Esophagus muscularis mucosa (tissue), 3 donors: ENCODE data around the gene HILPDA.
"Not testable (repeated sequence)": the region's sequence is repeated elsewhere in the genome, so short reads cannot be mapped to it uniquely, and the experiment has no call there.

ENCODE experiments used
- CTCF ChIP-seq, 3 experiments: fragments of 200-600 bp in 2 of 3; fragments of 450-650 bp in 1 of 3; sonication (generic) in 2 of 3; IDR thresholded peaks; one replicate each; pipeline ENCODE4 v1.5.1; 2017 to 2019; ENCODE audit warnings: antibody characterized with exemption in 3 of 3, mild to moderate bottlenecking in 2 of 3, moderate library complexity in 1 of 3
- POLR2A ChIP-seq: fragments of 450-650 bp; IDR thresholded peaks from one replicate; pipeline ENCODE4 v1.6.1; 2017; ENCODE audit warnings: antibody characterized with exemption, moderate library complexity, mild to moderate bottlenecking, low read depth

GRCh38 chr7:128479082-128479481, 23.4 kb downstream of the HILPDA start:
- not testable (repeated sequence) for TF ChIP-seq CTCF (IDR thresholded peaks at IDR 0.05); POLR2A
